GM12873 (cell line): ENCODE data around the gene OR52H1.

Experiments
- CTCF ChIP-seq: IDR thresholded peaks from 2 replicates; pipeline ENCODE4 v1.5.1; 2012; ENCODE audit warnings: low read depth, mild to moderate bottlenecking, moderate library complexity, low read length, control low read depth; ENCODE audit not compliant: insufficient read depth; ENCODE audit errors: missing control alignments

Gene OR52H1

GRCh38 chr11:5528495-5528894, 19.8 kb downstream of the OR52H1 start:
- TF ChIP-seq CTCF: no peak

DNA sequence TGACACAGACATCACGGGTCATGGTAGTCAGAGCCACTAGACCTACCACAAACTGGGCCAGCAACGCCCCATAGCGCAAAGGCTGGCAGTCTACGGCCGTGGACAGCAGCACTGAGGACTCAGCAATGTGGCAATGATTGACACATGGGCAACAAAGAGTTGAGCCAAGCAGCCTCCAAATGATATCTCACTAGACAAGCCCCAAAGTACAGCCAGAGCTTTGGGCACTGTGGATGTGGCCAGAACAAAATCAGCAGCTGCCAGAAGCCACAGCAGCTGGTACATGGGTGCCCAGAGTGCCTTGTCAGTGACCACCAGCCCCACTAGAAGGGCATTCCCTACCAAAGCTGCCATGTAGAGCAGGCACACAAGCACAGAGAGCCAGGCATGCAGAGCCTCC, 20.6 kb downstream of the OR52H1 start:
- no peak for TF ChIP-seq CTCF

DNA sequence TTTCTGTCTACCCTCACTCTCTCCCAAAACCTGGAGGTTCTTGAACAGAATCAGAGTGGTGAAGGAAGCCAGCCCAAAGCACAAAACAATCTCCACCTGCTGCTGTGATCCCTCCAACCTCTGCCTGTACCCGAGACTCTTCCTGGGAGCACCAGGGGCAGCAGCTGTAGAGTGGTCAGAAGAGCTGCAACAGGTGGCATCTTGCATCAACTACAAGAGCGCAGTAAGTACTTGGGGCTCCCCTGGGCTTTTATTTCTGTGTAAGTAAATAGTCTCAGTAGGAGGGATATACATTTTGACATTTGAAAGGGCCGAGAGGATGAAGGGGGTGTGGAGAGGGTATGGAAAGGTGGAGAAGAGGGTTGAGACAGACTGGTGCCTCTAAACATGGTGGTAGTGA, 23.6 kb downstream of the OR52H1 start:
- no peak for TF ChIP-seq CTCF

- no peak for TF ChIP-seq CTCF
Observed at GRCh38 chr11:5522308-5522707, 26.0 kb downstream of the OR52H1 start.

- TF ChIP-seq CTCF: no peak
Observed at GRCh38 chr11:5521540-5521939, 26.8 kb downstream of the OR52H1 start.

DNA sequence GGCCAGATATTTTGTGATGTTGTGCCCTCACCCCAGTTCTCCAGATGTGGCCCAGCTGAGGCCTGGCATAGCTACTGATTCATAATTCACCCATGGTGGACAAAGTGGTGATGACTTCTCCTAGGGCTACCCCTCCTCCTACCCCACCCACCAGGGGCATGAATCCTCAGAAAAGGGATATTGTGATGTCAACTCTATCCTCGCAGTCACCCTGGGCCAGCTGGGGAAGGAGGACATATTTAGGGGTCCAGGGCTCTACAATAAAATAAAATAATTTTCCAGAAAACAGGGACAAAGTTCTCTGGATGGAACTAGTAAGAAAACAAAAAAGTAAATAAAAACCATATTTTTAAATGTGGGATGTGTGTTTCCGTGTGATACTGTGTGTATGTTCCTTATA, 31.7 kb downstream of the OR52H1 start, which contains the start of gene UBQLNL:
TSS of gene UBQLNL (minus strand) at position 101 of the 400 bp plus-strand sequence. CDS start 258 bp downstream, outside the sequence.
- TF ChIP-seq CTCF: no peak

- no peak for TF ChIP-seq CTCF
Observed at GRCh38 chr11:5514841-5515240, 33.5 kb downstream of the OR52H1 start.
